Kidney epithelial cell (primary cell): Measurements from ENCODE around the gene SNTB2. TPM values are rescaled to one million over a fixed set of nuclear protein-coding genes. Genes with fewer than 3 reads are reported as not detected.

ENCODE experiments used
- DNase-seq: peaks from one replicate; pipeline ENCODE4 v3.0.0-alpha.2; 2010; ENCODE audit warnings: low read depth
- H3K27me3 ChIP-seq: 2 replicates; pipeline ENCODE4 v1.6.0; 2011; ENCODE audit warnings: low read length; ENCODE audit not compliant: control insufficient read depth, insufficient read depth
- H3K36me3 ChIP-seq: 2 replicates; pipeline ENCODE4 v1.5.1; 2011; ENCODE audit warnings: low read length; ENCODE audit not compliant: control insufficient read depth, insufficient read depth
- H3K4me3 ChIP-seq: 2 replicates; pipeline ENCODE4 v1.5.1; 2011; ENCODE audit warnings: low read depth, mild to moderate bottlenecking, control low read depth, low read length
- total RNA-seq: library from RNA; depleted of rRNA; stranded (reverse); fragments of >200 nt; gene quantifications from 2 replicates; pipeline ENCODE4 v1.2.3, GENCODE V29; 2015
- TF ChIP-seq, protein P1 (sequence below): IDR thresholded peaks from 2 replicates; pipeline ENCODE4 v1.5.1; 2011; ENCODE audit warnings: mild to moderate bottlenecking, moderate library complexity, low read length, control low read depth, inconsistent platforms; ENCODE audit not compliant: insufficient read depth, poor library complexity, severe bottlenecking

The SNTB2 gene
- total RNA-seq, 1 donor from 2014 or later, result 9.0 TPM

DNA sequence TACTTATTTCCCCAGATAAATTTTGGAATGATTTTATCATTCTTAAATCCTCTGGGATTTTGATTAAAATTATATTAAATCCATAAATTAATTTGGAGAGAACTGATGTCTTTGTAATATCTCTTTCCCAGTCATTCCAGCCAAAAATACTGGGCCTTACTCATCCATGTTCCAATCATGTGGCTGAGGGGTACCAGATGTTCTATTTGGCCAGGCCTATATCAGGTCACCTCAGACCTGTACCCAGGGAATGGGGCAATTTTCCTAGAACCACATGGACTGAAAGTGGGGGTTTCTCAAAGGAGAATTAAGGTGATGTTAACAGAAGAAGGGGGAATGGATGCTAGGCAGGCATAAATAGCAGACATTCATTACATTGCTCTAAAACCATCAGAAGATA lies 7.5 kb downstream of the SNTB2 start:
- H3K4me3 ChIP-seq, result no peak overlapping the region
- no peak for DNase-seq
- TF ChIP-seq, protein P1, sequence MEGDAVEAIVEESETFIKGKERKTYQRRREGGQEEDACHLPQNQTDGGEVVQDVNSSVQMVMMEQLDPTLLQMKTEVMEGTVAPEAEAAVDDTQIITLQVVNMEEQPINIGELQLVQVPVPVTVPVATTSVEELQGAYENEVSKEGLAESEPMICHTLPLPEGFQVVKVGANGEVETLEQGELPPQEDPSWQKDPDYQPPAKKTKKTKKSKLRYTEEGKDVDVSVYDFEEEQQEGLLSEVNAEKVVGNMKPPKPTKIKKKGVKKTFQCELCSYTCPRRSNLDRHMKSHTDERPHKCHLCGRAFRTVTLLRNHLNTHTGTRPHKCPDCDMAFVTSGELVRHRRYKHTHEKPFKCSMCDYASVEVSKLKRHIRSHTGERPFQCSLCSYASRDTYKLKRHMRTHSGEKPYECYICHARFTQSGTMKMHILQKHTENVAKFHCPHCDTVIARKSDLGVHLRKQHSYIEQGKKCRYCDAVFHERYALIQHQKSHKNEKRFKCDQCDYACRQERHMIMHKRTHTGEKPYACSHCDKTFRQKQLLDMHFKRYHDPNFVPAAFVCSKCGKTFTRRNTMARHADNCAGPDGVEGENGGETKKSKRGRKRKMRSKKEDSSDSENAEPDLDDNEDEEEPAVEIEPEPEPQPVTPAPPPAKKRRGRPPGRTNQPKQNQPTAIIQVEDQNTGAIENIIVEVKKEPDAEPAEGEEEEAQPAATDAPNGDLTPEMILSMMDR, result no peak
- no peaks in the 10 kb centered on the region for H3K36me3 ChIP-seq
- H3K27me3 ChIP-seq, result no peaks in the 10 kb centered on the region

DNA sequence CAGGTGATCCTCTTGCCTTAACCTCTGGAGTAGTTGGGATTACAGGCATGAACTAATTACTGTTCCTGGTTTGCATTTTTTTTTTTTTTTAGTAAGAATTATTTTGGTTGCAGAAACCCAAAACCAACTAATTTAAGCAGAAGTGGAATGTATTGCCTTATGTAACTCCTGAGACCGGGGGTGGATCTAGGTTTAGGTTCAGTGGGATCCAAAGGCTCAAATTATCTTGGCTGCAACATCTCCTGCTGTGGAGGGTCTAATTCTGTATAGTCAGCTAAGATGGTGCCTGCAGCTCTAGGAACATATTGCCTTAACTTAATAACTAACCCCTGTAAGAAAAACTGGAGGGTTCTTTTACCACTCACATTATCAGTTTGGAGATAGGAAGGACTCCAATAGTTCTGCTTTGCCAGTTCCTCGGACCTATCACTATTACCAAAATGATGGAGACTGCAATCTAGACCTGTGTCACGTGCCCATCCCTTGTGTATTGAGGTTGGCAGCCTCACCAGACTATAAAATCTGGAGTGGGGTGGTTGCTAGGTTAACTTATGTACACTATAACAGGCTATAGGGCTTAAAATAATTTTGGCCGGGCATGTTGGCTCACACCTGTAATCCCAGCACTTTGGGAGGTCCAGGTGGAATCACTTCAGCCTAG lies 8.5 kb downstream of the SNTB2 start:
- TF ChIP-seq, protein P1, result no peak
- Histone ChIP-seq H3K36me3 (no peaks in the 10 kb centered on the region), H3K4me3 (no peak overlapping the region), H3K27me3 (no peaks in the 10 kb centered on the region)
- no peak for DNase-seq

DNA sequence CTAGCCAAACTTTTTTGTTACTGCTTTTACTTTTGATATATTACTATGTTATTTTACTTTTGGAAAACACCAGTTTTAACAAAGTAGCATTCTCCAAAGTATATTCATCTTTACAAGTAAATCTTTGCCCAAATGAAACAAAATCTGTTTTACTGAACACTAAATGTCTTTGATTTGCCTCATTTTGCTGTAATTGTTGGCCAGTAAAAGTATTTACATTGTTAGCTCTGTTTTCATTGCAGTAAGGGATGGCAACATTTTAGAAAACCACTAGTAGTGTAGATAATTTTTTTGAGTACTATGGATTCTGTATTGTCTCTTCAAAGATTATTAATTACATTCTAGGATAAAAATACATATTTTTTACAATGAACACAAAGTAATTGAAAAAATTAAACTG lies 10.6 kb downstream of the SNTB2 start:
- H3K4me3 ChIP-seq, result no peak overlapping the region
- DNase-seq, result no peak
- no peaks in the 10 kb centered on the region for H3K27me3 ChIP-seq
- TF ChIP-seq, protein P1, result no peak
- H3K36me3 ChIP-seq, result no peaks in the 10 kb centered on the region

DNA sequence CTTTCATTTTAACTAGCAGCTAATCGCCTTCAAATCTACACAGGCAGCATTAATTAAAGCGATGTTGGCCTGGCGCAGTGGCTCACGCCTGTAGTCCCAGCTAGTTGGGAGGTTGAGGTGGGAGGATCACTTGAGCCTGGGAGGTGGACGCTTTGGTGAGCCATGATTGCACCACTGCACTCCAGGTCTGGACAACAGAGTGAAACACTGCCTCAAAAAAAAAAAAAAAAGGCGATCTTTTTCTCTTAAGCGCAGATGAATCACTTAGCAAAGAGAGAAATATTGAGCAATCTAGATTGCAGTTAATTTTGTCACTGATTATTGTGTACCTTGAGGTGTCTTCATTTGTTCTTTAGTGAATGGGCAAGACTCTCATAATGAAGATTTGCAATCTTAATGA lies 12.4 kb downstream of the SNTB2 start:
- no peaks in the 10 kb centered on the region for H3K27me3 ChIP-seq
- DNase-seq, result no peak
- no peak overlapping the region for H3K4me3 ChIP-seq
- no peaks in the 10 kb centered on the region for H3K36me3 ChIP-seq
- TF ChIP-seq, protein P1, result no peak

DNA sequence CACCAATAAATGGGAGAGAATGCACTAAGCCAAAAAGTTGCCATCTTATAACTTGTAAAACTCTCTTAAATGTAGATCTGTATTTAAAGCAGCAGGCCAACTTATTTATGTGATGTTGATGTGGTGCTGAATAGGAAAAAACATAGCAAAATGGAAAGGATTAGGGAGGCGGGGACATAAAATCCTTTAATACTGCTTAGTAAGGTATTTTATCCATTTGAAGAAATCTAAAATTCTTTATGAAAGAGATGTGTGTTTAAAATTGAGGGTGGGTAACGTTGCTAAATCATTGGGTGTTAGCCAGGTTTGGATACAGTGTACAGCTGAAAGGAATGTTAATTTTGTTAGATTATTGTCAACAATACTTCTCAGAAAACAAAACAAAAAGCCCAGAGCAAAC lies 14.3 kb downstream of the SNTB2 start:
- DNase-seq, result no peak
- no peaks in the 10 kb centered on the region for H3K27me3 ChIP-seq
- TF ChIP-seq, protein P1, result no peak
- H3K4me3 ChIP-seq, result no peak overlapping the region
- H3K36me3 ChIP-seq, result no peaks in the 10 kb centered on the region

DNA sequence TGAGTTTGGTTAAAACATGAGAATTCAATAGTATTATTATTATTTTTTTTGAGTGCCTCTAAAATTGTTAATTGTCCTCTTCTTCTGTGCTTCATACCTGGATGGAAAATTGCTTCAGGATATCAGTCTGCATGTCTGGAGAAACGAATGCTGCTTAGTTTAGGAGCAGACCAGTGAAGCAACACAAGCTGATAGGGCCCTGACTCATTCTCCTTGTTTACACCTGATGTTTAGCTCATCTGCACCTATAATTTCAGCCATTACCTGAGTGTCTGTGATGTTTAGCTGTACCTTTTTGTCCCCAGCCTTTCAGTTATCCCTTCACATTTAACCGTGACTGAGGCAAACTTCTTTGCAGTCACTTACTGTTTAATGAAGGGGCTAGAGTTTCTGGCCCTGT lies 14.8 kb downstream of the SNTB2 start:
- TF ChIP-seq, protein P1, result no peak
- Histone ChIP-seq H3K4me3 (no peak overlapping the region), H3K27me3 (no peaks in the 10 kb centered on the region), H3K36me3 (no peaks in the 10 kb centered on the region)
- no peak for DNase-seq
